Hematopoietic multipotent progenitor cell treated with erythropoietin and hydrocortisone succinate and interleukin-3 and kit ligand, for 6 days (in vitro differentiated cells): ENCODE measurements around the gene PI4K2A.
"Not testable (repeated sequence)": the region's sequence is repeated elsewhere in the genome, so short reads cannot be mapped to it uniquely, and the experiment has no call there.

Source experiments
- DNase-seq: peaks from one replicate; pipeline ENCODE4 v3.0.0-alpha.2; 2015

PI4K2A gene

DNA sequence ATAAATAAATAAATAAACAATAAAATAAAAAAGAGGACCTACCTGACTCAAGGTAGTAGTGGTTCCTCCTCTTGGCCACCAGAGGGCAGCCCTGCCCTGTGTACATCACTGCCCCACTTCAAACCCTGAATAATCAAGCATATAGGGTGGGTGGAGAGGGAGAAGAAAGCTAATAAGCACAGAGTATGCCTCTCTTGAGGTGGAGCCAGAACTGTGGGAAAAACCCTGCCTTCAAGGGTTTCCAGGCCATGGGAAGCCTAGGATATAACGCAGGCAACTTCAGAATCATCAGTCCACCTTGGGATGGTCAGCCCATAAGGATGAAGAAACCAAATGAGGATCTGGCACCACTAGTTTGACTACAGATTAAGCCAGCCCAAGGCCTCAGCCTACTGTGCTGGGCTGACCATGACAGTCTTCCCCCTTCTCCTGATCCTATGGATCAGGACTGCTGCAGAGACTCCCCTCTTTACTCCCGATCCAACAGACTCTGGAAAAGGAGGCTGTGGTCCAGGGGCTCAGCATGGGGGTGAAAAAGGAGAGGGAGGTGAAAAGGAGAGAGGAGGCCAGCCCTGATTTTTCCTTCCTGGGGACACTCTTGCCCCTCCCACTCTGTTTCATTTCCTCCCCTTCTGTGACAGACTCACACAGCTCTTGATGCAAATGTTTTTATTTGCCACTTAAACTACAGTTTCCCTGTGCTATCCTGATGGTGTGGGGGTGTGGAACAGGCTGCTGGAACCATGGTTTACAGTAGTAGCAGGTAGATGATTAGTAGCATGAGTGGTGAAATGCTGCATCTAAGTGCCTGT, 36.5 kb downstream of the PI4K2A start:
- DNase-seq: peak; percentile 81

DNA sequence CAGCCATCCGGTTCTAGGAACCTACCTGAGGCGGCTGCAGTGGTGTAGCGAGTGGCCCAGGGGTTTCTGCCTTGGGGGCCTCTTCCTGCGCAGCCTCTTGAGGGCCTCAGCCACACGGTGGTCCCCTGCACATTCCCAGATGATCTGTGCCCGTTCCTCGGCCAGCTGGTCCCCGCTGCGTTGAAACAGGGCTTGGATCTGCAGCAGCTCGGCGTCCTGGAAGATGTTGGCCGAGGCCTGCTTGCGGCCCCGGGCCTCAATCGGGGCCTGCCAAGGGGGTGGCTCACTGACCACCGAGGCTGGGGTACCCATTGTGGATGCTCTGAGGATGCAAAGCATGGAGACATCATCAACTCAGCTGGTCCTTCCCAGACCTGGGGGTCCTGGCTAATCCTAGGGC, 39.1 kb downstream of the PI4K2A start:
- DNase-seq: no peak

DNA sequence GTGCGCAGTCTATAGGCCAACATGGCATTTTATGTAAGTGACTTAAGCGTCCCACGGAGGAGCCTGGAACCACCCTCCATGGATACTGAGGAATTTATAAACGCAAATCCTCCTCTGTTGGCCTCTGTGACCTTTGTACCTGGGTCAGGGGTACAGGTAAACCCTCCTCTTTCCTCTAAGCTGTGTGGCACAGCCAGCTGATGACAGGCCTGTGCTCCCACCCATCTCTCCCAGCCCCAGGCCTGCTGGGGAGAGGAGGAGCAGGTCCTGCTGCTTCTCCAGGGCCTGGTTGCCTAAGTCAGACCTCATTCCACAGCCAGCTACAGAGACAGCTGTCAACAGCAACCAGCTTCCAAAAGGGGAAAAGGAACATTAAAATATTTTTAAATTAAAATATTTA, 41.6 kb downstream of the PI4K2A start:
- DNase-seq: no peak

DNA sequence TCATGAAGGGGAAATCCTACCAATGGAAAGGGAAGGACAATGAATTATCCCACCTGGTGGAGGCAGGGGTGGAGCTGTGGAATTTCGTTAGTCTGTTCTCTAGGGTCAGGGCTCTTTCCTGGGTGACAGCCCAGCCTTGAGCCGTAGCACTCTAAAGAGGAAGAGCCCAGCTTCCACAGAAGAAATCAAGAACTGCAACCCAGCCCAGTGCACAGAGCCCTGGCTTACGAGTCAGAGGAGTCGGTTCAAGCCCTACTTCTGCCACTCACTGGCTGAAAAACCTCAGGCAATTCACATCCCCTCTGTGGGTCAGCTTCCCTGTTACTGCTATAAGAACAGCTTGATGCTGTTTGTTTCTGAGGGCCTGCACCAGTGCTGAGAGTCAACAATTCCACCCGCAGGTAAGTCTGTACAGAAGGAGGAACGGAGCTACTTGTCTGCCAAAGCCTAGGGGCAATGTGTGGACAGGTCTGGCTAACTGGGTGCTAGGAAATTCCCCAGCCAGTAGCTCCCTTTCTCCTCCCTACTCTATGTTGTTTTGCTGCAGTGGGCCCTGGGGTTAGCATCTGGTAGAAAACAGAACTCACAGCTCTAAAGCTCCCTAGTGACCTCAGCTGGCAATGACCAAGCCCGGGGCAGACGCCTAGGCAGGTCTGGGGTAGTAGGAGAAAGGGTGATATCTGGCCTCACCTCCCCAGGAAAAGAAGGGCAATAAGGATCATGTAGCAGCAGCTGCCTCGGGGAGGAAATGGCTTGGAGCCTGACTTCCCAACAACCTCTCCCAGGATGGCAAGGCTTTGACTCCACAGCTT, 43.3 kb downstream of the PI4K2A start:
- DNase-seq: no peak

DNA sequence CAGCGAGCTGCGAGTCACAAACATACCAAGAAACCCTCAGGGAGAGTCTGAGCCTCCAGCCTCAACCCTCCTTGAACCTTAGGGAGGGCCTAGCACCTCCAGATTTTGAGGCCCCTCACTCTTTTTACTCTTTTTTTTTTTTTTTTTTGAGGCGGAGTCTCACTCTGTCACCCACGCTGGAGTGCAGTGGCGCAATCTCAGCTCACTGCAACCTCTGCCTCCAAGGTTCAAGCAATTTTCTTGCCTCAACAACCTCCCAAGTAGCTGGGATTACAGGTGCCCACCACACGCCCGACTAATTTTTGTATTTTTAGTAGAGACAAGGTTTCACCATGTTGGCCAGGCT, 43.9 kb downstream of the PI4K2A start:
- DNase-seq: not testable (repeated sequence)

DNA sequence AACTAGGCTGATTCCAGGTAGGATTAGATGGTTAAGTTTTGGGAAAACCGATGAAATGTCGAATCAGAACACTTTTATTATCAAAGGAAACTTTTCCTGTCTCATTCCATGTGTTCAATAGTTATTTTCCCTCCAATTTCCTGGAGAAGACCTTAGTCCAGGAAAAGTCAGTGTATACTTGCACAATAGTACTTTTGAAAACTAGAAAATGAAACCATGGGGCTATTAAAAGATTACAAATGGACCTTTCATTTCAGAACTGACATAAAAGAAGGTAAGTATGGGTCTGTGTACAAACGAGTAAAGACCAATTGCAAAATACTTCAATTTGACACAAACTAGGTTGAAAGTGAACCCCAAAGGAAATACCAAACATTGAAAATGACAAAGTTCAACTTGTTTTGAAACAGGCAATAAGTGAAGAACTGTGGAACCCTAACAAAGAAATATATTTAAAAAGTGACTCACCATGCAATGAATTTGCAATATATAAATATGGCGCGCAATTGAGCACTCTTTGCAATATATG, 44.5 kb downstream of the PI4K2A start:
- DNase-seq: no peak

DNA sequence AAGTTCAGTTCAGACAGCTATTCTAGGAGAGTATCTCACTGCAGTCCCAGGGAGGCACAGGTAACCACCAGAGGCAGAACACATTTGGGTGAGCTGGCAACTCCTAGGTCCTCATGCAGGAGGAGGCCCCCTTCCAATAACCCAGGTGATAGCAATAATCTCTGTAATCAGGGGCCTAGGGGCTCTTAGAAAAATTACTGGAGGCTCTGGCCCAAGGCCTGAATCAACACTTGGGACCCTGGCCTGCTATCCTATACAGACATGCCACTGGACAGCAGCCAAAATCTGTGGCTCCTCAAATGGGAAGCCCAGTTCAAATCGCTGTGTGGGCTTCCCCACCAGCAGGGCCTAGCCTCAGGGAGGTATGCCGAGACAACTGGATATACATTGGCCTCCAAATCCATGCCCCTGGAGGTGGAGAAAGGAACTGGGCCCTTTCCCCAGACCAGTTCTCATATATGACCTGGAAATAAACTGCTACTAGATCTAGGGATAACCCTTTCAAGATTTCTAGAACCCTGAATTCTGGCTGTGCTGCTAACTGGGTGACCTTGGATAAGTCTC, 45.0 kb downstream of the PI4K2A start:
- DNase-seq: peak; percentile 30

DNA sequence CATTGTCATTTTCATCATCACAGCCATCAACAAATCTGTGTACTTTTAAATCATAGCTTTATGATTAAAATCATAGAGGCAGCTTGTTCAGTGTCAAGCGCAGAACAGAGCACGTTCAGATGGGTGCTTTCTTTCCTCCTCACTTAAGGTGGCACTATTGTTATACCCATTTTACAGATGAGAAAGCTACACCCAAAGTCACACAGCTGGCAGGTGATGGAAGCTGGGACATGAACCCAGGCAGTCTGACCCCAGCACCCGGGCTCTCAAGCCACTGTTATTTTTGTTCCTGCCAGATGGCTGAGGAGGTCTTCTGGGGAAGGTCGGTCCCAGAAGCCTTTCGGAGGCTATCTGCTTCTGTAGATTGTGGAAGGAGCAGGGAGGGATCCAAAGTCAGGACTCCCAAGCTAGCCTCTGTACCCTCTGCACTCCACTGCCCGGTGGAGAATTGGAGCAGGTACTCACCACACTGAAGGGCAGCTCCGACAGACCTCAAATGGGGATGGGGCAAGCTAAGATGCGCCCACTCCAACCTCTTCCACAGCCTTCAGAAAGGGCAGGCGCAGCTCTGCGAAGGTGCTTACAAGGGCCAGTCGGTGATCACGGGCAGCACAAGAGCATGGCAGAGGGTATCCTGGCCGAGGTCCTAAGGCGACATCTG, 46.0 kb downstream of the PI4K2A start:
- DNase-seq: peak; percentile 64

DNA sequence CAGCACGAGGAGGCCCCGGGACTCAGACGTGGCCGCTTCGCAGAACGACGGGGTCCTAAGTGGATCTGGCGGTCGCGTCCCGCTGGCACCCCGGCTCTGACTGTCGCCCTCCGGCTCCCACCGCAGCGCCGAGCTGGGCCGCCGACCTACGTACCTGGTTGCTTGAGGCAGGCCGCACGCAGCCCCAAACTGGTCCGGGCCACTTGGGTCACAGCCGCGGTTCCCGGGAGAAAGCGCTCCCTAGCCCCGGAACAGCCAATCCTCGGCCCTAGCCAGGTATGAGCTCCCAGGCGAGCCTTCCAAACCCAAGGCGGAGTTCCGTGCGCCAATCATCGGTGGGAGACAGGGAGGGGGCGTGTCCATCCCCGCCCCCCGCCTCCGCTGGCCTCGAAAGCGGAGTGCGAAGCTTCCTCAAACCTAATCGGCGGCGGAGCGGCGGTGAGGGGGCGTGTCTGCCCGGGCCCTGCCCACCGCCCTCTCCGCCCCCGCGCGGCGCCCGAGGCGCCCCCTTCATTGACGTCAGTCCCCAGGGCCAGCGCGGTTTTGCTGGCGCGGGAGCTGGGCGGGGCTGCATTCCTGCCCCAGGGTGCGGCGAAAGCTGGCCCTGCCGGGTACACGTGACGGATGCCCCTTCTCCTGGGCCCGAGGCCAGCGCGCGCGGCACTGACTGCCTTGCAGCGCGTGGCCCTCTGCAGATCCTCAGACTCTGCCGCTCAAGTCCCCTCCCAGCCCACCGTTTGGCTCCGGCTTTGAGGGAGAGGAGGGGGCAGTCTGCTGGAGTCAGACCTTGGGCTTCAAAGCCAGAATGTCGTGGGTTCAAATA, 46.7 kb downstream of the PI4K2A start, which contains the start of gene AVPI1:
Gene AVPI1, minus strand, starts transcription at position 280 of the 823 bp plus-strand sequence. CDS start 7,336 bp downstream, outside the sequence.
- DNase-seq: peak; percentile 97

DNA sequence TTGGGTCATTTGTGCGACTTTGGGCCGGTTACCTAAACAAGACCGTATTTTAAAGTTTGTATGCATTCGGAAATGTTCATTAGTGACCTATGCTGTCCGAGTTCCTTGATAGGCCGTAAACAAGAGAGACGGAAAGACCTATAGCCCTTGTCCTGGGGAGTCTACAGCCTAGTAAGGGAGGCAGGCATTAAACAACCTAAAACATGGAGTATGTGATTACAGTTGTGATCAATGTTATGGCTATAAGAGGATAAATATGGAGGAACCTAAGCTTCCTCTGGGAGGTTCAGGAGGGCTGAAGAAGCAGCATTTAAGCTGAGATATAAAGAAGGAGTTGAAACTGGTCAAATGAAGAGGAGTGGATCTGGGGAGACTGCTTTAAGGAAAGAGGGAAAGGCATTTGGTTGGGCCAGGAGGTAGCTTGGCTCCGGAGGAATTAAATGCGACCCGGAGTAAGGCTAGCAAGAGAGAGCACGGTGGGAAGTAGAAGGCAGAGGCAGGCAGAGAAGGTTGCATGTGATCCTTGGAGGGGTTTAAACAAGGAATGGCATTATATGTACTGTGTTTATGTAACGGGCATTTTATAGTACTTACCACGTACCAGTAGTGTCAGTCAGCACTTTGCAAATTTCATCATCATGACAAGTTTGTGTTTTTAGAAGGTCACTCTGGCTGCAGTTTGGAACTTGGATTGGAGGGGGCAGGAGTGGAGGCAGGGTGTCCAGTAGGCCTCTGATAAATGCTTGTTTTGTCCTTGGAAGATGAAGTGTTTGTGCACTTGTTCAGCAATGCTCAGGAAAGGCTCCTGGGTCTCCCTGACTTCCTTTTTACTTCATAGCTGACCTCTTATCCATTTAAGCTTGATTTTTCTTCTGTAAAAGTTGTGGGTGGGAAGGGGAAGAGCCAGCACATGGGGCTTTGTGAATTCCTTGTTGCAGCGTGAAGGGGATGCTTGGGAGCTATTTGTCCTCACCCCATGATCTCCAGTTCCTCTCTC, 47.6 kb downstream of the PI4K2A start:
- peak; percentile 32 for DNase-seq

DNA sequence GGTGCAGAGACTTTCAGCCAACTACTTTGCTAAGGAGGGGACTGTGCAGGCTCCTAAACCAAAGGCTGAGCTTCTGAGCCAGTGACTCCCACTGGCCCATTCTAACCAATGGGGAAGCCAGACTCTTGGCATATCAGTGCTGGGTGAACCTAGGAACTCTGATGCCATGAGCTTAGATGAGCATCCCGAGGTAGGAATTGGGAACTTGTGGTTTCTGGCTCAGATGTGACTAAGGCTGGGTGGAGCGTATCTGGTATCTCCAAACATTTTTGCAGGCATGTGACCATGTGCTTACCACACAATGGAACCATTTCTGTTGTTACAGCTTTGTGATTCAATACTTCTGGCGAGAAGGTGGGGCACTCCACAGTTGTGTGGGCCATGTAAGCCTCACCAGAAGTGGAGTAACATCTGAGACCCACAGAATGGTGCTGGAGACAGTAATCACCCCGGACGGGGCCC, 49.1 kb downstream of the PI4K2A start:
- DNase-seq: peak; percentile 79

DNA sequence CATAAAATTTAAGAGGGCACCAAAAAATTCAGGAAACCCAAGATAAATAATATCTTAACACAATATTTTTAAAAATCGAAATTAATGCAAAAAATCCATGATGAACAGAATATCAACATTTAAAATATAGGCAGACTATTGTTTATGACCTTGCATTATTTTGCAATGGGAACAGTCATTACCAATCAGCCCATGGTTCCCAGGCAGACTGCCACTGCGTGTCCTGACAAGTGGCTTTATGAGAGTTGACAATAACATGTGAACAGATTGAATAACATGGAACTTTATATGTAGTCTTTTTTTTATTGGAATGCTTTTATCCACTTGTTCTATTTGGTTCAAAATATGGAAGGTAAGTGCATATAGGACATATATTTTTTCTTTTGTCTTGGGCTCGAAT, 49.7 kb downstream of the PI4K2A start:
- no peak for DNase-seq

DNA sequence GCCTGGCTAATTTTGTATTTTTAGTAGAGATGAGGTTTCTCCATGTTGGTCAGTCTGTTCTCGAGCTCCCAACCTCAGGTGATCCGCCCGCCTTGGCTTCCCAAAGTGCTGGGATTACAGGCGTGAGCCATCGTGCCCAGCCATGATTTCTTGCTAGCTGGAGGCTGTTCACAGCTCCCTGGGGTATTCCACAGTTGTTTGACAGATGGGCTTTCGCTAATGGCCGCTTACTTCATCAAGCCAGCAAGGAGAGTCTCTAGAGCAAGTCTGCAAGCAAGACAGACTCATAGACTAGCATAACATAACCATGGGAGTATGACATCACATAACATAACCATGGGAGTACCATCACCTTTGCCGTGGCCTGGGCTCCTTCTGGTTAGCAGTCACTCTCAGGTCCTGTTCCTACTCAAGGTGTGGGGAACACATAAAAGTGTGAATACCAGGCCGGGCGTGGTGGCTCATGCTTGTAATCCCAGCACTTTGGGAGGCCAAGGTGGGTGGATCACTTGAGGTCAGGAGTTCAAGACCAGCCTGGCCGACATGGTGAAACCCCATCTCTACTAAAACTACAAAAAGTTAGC, 57.7 kb downstream of the PI4K2A start:
- not testable (repeated sequence) for DNase-seq

DNA sequence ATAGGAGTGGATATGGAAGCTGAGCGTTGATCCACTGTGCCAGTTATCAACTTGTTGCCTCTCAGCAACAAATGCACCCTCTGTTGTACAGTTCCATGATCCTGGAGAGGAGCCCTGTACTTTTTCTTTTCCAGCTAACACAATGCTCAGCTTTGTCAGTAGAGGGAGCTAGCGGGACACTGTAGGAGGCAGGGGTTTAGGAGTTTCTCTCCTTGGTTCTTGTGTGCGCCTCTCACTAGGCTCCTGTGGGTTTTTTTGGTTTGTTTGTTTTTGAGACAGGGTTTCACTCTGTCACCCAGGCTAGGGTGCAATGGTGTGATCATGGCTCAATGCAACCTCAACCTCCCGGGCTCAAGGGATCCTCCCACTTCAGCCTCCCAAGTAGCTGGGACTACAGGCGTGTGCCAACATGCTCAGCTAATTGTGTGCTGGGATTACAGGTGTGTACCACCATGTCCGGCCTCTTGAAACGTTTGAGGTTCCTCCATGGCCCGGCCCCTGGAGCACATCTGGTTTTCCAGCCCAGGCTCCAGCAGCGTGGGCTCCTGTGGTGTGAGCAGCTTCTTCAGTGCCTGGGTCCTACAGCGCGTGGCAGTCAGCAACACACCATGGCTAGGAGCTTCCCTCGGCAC, 61.1 kb downstream of the PI4K2A start:
- peak; percentile 93 for DNase-seq

DNA sequence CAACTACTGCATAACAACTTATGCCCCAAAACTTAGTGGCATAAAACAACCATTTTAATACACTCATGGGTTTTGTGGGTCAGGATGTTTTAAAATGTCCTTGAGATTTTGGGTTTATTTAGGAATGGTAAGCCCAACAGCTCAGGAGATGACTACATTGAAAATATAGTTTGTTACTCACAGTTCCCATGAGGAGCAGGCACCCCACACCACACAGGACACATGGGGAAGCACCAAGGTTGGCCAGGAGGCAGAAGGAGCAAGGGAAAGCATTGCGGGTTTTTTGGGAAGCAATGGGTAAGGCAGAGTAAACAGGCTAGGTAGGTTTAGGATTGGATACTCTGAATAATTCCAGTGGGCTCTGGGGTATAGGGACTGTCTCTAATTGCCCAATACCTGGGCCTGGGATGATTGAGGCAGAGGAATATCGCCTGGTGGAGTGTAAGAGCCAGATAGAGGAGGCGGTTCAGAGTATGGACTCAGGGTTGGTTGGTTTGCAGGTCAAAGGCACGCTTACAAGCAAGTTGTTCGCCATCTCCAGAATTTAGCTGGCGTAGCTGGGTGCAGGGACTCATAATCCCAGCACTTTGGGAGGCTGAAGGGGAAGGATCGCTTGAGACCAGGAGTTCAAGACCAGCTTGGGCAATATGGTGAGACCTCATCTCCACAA, 63.1 kb downstream of the PI4K2A start:
- no peak for DNase-seq

DNA sequence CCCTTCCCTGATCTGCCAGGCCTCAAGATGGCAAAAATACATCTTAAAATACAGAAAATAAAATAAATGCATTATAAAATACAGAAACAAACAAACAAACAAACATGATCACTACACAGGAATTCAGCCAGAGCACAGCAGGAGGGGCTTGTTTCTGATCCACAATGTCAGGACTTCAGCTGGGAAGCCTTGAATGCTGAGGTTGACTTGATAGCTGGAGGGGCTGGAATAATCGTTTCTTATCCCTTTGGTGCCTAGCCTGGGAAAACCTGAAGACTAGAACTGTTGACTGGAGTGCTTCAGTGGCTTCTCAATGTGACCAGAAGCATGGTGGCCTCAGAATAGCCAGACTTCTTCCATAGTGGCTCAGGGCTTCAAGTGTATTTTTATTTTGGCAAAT, 63.9 kb downstream of the PI4K2A start:
- DNase-seq: no peak

DNA sequence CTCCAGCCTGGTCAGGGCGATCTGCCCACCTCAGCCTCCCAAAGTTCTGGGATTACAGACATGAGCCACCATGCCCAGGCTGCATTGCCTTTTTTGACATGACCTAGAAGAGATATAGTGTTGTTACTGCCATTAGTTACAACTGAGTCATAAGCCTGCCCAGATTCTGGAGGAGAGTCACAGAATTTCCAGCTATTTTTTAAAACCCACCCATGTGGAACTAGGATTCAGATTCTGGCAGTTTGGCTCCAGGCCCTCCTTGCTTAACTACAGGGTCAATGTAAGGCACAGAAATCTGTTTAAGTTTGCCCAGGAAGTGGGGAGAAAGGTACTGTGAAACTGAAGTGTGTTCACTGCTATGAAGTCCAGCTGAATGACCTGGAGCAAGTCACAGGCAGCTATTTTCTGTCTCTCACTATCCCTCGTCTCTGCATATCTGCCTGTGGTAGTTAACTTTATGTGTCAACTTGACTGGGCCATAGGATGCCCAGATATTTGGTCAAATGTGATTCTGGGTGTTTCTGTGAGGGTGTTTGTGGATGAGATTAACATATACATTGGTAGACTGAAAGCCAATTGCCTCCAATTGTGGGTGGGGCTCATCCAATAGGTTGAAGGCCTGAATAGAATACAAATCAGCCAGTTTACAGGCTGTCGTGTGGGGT, 64.7 kb downstream of the PI4K2A start:
- DNase-seq: no peak

DNA sequence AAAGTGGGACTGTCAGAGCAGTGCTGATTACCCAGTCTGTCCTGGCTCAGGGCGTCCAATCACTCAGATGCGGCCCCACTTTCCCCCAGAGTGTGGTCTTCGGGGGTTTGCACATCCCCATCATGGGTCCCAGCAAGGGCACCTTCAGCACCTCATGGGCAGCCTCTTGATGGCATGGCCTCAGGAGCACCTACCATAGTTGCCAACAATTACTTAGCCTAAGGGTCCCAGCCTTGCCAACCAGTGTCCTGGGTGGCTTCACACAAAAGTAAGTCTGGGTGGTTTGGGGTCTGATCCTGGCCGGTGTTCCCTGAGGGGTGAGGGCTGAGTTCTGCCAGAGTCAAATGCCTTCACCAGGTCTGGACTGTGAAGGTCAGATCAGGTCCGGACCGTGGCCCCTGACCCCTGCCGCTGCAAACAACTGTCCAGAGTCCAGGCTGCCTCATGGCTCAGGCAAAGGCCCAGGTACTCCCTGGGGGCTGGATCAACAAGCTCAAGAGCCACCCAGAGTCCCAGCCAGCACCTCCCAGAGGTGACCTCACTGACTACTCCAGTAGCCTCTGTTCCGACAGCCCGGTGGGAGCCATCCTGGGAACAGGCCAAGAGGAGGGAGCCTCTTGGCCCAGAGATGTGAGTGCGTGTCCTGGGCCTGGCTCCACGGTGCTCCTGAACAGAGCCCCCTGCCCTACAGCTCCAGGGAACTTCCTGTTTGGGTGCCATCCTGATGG, 66.8 kb downstream of the PI4K2A start:
- DNase-seq: no peak
